ENCODE measurements around the gene RAPGEF1.

RAPGEF1 gene

DNA sequence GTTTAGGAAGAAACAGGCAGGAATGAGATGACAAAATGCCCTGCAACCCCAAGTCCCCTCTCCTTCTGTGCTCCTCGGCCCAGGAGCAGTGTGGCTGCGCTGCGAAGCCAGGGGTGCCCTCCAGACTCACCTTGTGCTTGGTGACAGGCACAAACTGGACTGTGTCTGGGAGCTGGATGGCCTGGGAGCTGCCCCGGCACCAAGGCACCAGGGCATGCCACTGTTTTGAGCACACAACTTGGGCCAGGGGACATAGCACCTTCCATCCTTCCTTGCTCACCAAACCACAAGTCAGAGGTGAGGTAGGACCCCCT lies 143.5 kb downstream of the RAPGEF1 start:
- Histone ChIP-seq H3K27ac (ENCODE audit: low read length) (no peak overlapping the region), H3K9ac (ENCODE audit: low read depth, low read length) (no peak overlapping the region), H3K36me3 (ENCODE audit: insufficient read depth, low read depth, low read length) (peaks cover 35% of the 10 kb centered on the region), H3K27me3 (ENCODE audit: insufficient read depth, low read length) (no peaks in the 10 kb centered on the region), H3K4me3 (ENCODE audit: low read length) (no peak overlapping the region), H3K9me3 (ENCODE audit: insufficient read depth, low read depth, low read length) (no peaks in the 10 kb centered on the region), H3K4me1 (ENCODE audit: insufficient read depth, low read length) (no peaks in the 10 kb centered on the region)

DNA sequence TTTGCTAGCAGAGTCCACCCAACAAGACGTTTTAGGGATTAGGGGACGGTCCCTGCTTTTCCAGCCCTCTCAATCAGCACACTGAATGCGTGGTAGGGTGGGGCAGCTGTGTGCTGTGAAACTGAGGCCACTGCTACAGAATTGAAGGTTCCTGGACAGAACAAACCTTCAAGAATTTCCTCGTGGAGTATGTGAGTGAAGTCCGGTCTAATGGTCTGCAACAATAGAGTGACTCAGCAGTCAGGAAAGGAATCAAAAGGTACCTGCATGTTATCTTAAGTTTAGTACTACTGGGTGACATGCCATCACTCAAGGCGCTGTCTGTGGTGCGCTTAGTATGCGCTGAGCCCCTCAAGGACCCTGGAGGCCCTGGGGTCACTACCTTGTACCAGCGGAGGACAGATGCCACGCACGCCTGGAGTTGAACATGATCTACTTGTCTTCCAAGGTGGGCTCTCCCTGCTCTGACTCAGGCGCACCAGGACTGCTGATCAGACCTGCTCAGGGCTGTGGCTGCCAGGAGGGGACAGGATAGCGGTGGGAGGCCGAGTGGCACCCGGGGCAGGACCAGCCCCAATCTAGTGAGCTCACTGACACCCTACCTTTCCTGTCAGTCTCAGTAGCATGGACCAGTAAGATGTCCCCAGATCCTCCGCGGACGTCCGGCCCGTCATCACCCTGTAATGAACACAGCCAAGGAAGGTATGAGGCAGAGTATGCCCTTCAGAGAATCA lies 144.0 kb downstream of the RAPGEF1 start:
- Histone ChIP-seq H3K9me3 (ENCODE audit: insufficient read depth, low read depth, low read length) (no peaks in the 10 kb centered on the region), H3K27ac (ENCODE audit: low read length) (no peak overlapping the region), H3K4me1 (ENCODE audit: insufficient read depth, low read length) (no peaks in the 10 kb centered on the region), H3K4me3 (ENCODE audit: low read length) (no peak overlapping the region), H3K36me3 (ENCODE audit: insufficient read depth, low read depth, low read length) (peaks cover 35% of the 10 kb centered on the region), H3K9ac (ENCODE audit: low read depth, low read length) (no peak overlapping the region), H3K27me3 (ENCODE audit: insufficient read depth, low read length) (no peaks in the 10 kb centered on the region)

DNA sequence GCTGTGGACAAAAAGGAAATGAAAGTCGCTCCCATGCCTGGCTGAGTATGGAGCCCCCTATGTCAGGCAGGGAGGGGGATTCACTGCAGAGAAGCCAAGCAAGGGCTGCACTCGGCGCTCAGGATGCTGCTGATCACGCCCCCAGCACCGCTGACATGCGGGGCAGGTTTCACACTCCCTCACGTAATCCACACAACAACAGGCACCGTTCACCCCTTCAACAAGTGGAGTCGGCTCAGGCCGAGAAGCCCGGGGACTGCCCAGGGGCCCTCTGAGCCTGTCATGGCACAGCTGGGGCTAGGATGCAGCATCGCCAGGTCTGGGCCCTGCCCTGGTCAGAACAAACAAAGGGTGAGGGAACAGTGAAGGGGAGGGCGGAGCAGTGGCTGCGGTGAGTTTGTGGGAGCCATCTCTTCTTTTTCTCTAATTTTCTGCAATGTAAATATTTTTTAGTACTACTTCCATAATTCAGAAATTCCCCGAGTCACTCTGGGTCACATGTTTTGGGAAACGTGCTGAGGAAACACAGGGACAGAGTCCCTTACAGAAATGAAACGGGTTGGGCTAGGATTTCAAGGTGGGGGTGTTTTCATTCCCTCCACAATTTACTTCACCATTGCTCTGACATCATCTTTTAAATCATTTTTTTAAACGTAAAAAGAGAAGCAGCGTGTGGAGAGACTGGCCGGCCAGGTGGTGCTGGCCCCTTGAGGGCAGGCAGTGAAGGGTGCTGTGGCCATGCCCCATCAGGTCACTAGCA lies 144.8 kb downstream of the RAPGEF1 start:
- Histone ChIP-seq H3K27ac (ENCODE audit: low read length) (no peak overlapping the region), H3K36me3 (ENCODE audit: insufficient read depth, low read depth, low read length) (peaks cover 35% of the 10 kb centered on the region), H3K9ac (ENCODE audit: low read depth, low read length) (no peak overlapping the region)

DNA sequence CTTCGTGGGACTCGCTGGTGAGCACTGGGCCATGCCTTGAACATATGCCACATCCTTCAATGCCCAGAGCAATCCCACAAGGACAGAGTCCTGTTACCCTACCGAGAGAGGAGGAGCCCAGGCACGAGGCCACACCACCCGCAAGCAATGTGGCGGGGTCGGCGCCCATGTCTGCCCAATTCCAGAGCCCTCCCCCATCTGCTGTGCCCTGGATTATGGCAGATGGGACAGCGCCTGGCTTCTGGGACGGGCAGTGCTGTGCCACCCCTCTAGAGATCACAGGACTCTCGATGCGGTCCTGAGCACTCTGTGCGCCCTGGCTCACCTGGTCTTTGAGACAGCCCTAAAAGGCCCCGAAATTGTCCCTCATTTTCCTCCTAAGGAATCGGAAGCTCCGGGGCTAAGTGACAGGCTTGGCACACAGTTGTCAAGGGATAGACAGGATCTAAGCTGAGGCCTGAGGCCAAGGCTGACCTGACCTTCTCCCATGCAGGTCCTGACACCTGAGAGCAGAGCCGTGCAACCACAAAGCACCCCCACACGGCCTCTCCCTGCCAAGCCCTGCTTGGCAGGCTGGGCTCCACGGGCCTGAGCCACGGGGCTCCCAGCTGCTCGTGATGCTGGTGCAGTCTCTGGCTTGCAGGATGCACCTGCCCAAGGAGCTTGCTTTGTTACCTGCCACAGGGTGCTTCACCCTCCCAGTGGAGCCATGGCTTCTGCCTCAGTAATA lies 145.8 kb downstream of the RAPGEF1 start:
- Histone ChIP-seq H3K36me3 (ENCODE audit: insufficient read depth, low read depth, low read length) (peaks cover 35% of the 10 kb centered on the region), H3K4me1 (ENCODE audit: insufficient read depth, low read length) (no peaks in the 10 kb centered on the region), H3K27me3 (ENCODE audit: insufficient read depth, low read length) (no peaks in the 10 kb centered on the region), H3K4me3 (ENCODE audit: low read length) (no peak overlapping the region), H3K9ac (ENCODE audit: low read depth, low read length) (no peak overlapping the region), H3K27ac (ENCODE audit: low read length) (no peak overlapping the region), H3K9me3 (ENCODE audit: insufficient read depth, low read depth, low read length) (no peaks in the 10 kb centered on the region)

More for the DNA sequence above, 144.8 kb downstream of the RAPGEF1 start:
- H3K4me3 ChIP-seq (ENCODE audit: low read length), result no peak overlapping the region
- H3K27me3 ChIP-seq (ENCODE audit: insufficient read depth, low read length), result no peaks in the 10 kb centered on the region
- no peaks in the 10 kb centered on the region for H3K4me1 ChIP-seq (ENCODE audit: insufficient read depth, low read length)
- no peaks in the 10 kb centered on the region for H3K9me3 ChIP-seq (ENCODE audit: insufficient read depth, low read depth, low read length)

DNA sequence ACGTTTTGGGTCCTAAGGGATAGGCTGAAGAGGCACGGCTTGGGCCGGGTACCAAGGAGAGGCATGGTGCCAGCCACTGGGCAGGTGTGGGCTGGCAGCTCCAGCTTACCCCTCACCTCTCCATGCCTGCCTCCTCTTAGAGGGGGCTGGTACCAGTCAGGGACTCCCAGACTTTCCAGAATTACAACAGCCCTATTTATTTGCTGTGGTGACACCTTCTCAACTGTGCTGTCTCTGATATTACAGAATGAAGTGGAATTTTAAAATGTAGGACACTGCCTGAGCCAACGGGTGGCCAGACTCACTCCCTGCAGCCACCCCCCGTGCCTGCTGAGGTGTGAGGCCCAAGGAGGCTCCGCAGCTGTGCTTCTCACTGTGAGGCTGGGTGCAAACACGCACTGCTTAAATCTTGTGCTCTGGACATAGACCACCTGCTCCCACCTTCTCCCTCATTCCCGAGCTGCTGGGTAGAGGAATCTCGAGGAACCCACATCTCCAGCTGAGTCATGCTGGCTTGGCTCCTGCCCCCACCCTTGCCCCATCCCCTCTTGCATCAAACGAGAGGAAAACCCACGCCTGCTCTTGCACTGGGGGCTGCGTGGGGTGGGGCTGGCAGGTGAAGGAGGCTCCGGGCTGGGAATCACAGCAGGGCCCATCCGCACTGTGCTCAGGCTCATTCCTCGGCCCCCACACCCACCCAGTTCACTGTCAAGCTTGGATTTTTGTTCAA lies 146.6 kb downstream of the RAPGEF1 start:
- Histone ChIP-seq H3K9me3 (ENCODE audit: insufficient read depth, low read depth, low read length) (no peaks in the 10 kb centered on the region), H3K27ac (ENCODE audit: low read length) (no peak overlapping the region), H3K4me3 (ENCODE audit: low read length) (no peak overlapping the region), H3K27me3 (ENCODE audit: insufficient read depth, low read length) (no peaks in the 10 kb centered on the region), H3K36me3 (ENCODE audit: insufficient read depth, low read depth, low read length) (peaks cover 34% of the 10 kb centered on the region), H3K9ac (ENCODE audit: low read depth, low read length) (no peak overlapping the region), H3K4me1 (ENCODE audit: insufficient read depth, low read length) (no peaks in the 10 kb centered on the region)

DNA sequence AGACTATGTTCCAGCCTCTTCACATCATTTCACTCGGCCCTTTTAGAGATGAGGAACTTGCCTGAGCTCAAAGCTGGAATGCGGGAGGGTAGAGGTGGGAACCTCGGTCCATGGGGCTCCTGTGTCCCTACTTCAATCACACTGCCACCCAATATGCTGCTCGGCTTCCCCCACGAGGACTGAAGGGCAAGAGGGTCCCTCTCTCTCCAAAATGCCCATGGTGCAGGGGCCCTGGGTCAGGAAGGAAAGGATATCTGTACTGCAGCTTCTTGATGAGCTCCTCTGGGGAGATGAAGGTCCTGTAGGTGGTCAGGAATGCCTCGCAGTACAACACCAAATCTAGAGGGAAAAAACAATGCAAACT lies 148.0 kb downstream of the RAPGEF1 start:
- H3K27me3 ChIP-seq (ENCODE audit: insufficient read depth, low read length), result no peaks in the 10 kb centered on the region
- no peaks in the 10 kb centered on the region for H3K4me1 ChIP-seq (ENCODE audit: insufficient read depth, low read length)
- H3K9me3 ChIP-seq (ENCODE audit: insufficient read depth, low read depth, low read length), result no peaks in the 10 kb centered on the region
- peaks cover 28% of the 10 kb centered on the region for H3K36me3 ChIP-seq (ENCODE audit: insufficient read depth, low read depth, low read length)
- H3K4me3 ChIP-seq (ENCODE audit: low read length), result no peak overlapping the region
- H3K9ac ChIP-seq (ENCODE audit: low read depth, low read length), result no peak overlapping the region
- no peak overlapping the region for H3K27ac ChIP-seq (ENCODE audit: low read length)

DNA sequence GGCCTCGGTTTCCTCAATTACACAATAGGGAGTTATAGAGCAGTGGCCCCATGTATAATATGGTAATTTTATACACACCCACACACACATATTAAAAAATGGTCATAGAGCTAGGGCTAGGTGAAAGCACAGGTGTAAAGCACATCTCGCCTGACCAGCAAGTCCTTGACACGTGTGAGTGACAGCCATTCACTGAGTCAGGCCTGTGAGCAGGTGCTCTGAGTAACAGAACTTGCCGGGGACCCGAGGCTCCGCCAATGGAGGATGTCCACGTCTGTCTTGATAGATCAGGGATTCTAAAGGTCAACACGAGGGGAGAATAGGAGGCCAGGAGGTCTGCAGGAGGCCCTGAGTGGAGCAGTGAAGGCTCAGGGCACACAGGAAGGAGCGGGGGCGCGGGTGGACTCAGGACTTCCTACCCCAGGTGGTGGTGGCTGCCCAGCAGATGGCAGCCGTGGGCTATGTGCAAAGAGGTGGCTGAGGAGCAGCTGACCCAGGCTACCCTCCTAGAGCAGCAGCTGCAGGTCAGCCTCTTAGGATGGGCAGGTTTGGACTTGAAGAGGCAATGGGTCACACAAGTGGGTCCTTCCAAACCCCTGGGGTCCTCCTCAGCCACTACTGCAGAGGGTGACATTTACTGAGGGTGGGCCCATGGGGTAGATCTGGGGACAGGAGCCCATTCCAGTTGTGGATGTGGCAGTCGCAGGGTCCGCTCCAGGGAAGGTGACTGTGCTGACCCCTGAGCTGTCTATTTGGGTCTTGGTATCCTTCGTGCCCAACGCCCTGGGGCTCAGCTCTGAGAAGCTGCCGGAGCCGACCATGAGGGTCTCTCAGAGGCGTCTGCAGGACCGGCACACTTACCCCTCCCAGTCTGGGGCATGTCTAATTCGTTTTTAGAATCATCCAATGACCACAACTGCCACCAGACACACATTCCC lies 148.7 kb downstream of the RAPGEF1 start:
- Histone ChIP-seq H3K9ac (ENCODE audit: low read depth, low read length) (no peak overlapping the region), H3K27ac (ENCODE audit: low read length) (no peak overlapping the region), H3K4me1 (ENCODE audit: insufficient read depth, low read length) (no peaks in the 10 kb centered on the region), H3K27me3 (ENCODE audit: insufficient read depth, low read length) (no peaks in the 10 kb centered on the region), H3K9me3 (ENCODE audit: insufficient read depth, low read depth, low read length) (no peaks in the 10 kb centered on the region), H3K4me3 (ENCODE audit: low read length) (no peak overlapping the region), H3K36me3 (ENCODE audit: insufficient read depth, low read depth, low read length) (peaks cover 23% of the 10 kb centered on the region)

DNA sequence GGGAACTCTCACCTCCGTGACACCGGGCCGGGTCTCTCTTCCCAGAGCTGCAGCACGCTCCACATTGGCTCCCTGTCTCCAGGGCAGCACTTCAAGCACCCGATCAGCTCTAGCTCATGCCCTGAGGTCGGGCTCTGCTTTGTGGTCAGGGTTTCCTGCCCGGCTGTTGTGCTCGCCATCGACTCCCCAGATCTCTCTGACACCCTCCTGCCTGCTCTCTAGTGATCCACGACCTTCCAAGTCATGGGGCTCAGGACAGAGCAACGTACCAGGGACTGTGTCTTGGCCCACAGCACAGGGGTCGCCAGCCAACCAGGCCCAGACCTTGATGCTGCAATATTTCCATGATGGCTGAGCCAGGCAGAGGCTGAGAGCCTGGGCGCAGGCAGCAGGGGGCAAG lies 149.4 kb downstream of the RAPGEF1 start:
- H3K27ac ChIP-seq (ENCODE audit: low read length), result no peak overlapping the region
- H3K27me3 ChIP-seq (ENCODE audit: insufficient read depth, low read length), result no peaks in the 10 kb centered on the region
- H3K9ac ChIP-seq (ENCODE audit: low read depth, low read length), result no peak overlapping the region
- H3K4me3 ChIP-seq (ENCODE audit: low read length), result no peak overlapping the region
- H3K4me1 ChIP-seq (ENCODE audit: insufficient read depth, low read length), result no peaks in the 10 kb centered on the region
- peaks cover 16% of the 10 kb centered on the region for H3K36me3 ChIP-seq (ENCODE audit: insufficient read depth, low read depth, low read length)
- H3K9me3 ChIP-seq (ENCODE audit: insufficient read depth, low read depth, low read length), result no peaks in the 10 kb centered on the region

DNA sequence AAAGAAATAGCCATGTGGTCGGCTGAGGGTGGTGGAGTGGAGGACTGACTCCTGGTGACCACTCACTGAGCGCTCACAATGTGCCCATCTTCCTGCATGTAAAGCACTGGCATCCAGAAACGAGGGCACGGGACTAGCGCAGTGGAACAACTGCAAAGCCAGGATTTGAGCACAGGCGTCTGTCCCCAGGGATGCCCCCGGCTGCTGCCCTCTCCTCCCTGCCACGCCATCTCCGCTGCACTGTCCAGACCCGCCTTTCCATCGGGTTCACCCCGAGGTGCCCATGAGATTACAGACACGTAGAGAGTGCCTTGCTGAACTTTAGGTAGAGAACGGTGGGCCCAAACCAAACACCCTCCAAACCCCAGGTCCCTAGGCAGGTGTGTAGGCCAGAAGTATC lies 149.9 kb downstream of the RAPGEF1 start:
- Histone ChIP-seq H3K9ac (ENCODE audit: low read depth, low read length) (no peak overlapping the region), H3K36me3 (ENCODE audit: insufficient read depth, low read depth, low read length) (peaks cover 14% of the 10 kb centered on the region)

DNA sequence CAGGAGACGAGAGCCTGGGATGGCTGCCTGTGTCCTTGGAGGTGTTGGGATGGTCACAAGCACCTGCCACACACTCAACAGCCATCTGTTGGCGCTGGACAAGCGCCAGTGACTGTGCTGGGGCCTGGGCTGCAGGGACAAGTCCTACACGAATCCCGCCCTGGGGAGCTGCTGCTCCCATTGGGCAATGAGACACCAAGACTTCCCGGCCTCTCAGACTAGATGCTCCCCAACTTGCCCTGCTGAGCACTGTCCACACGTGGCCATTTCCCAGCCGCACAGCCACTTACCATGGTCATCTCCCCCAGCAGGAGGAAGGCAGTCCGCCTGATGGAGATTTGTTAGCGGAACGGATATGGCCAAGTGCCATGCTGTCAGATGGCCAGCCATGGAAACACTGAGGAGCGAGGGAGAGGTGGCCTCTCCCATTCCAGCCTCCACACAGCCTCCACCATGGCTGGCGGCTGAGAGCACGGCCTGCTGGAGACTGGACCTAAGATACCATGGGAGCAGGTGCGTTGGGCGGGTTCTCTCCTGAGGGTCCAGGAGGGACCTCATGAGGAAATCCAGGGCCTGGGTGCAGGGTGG lies 150.7 kb downstream of the RAPGEF1 start:
- Histone ChIP-seq H3K27me3 (ENCODE audit: insufficient read depth, low read length) (no peaks in the 10 kb centered on the region), H3K9ac (ENCODE audit: low read depth, low read length) (no peak overlapping the region), H3K9me3 (ENCODE audit: insufficient read depth, low read depth, low read length) (no peaks in the 10 kb centered on the region), H3K36me3 (ENCODE audit: insufficient read depth, low read depth, low read length) (peaks cover 21% of the 10 kb centered on the region), H3K4me3 (ENCODE audit: low read length) (no peak overlapping the region), H3K27ac (ENCODE audit: low read length) (no peak overlapping the region), H3K4me1 (ENCODE audit: insufficient read depth, low read length) (no peaks in the 10 kb centered on the region)

More for the DNA sequence above, 149.9 kb downstream of the RAPGEF1 start:
- no peak overlapping the region for H3K27ac ChIP-seq (ENCODE audit: low read length)
- no peak overlapping the region for H3K4me3 ChIP-seq (ENCODE audit: low read length)
- H3K4me1 ChIP-seq (ENCODE audit: insufficient read depth, low read length), result no peaks in the 10 kb centered on the region
- no peaks in the 10 kb centered on the region for H3K27me3 ChIP-seq (ENCODE audit: insufficient read depth, low read length)
- H3K9me3 ChIP-seq (ENCODE audit: insufficient read depth, low read depth, low read length), result no peaks in the 10 kb centered on the region
